Aorta (tissue), 5 donors: ENCODE results near the gene APC. TPM values are rescaled to one million over a fixed set of nuclear protein-coding genes. Genes with fewer than 3 reads are reported as not detected.

Experiments
- ATAC-seq: fragments of 200-7000 bp; cut with Tn5 transposase; one replicate; pipeline ENCODE4 v1.9.1; 2022; ENCODE audit warnings: moderate library complexity; ENCODE audit not compliant: low FRiP score
- DNase-seq, 2 donors: peaks; one replicate each; pipeline ENCODE4 v3.0.0-alpha.2; 2020
- H3K27ac ChIP-seq, 2 donors: one replicate each; pipeline ENCODE4 v1.5.1; 2013; ENCODE audit warnings: low read length in 2 of 2, mild to moderate bottlenecking in 2 of 2, moderate library complexity in 2 of 2, control low read depth in 1 of 2, inconsistent platforms in 1 of 2, low read depth in 1 of 2
- H3K27me3 ChIP-seq, 2 donors: one replicate each; pipeline ENCODE4 v1.6.1; 2013; ENCODE audit warnings: control low read depth in 1 of 2, low read length in 1 of 2, mild to moderate bottlenecking in 1 of 2, moderate library complexity in 1 of 2; ENCODE audit not compliant: insufficient read depth in 2 of 2, control insufficient read depth in 1 of 2
- H3K36me3 ChIP-seq, 2 donors: one replicate each; pipeline ENCODE4 v1.6.1; 2013; ENCODE audit warnings: control low read depth in 1 of 2, low read length in 1 of 2, mild to moderate bottlenecking in 1 of 2; ENCODE audit not compliant: insufficient read depth in 2 of 2, control insufficient read depth in 1 of 2
- H3K4me1 ChIP-seq, 2 donors: one replicate each; pipeline ENCODE4 v1.6.1; 2013; ENCODE audit warnings: low read length in 2 of 2, control low read depth in 1 of 2, mild to moderate bottlenecking in 1 of 2, moderate library complexity in 1 of 2; ENCODE audit not compliant: insufficient read depth in 2 of 2, control insufficient read depth in 1 of 2
- H3K4me3 ChIP-seq, 2 donors: one replicate each; pipeline ENCODE4 v1.5.1; 2013; ENCODE audit warnings: low read length in 2 of 2, control low read depth in 1 of 2, mild to moderate bottlenecking in 1 of 2
- H3K9me3 ChIP-seq: one replicate; pipeline ENCODE4 v1.6.1; 2013; ENCODE audit warnings: mild to moderate bottlenecking, low read length; ENCODE audit not compliant: control insufficient read depth
- WGBS, 2 donors: extraction: QIAGEN DNeasy Blood & Tissue Kit; methylation state at CpG; one replicate each; pipeline ENCODE4 v1.1.7; 2013; 5-methylcytosine and 5-hydroxymethylcytosine counted together
- intact Hi-C, 2 donors: fragments of 100-400 bp; cut with DNase I; formaldehyde crosslinking; loops; one replicate each; pipeline versions ENCODE4 v1.14.2 to v1.15.0; 2022
- polyA plus RNA-seq, 2 donors: library from polyadenylated mRNA; stranded (reverse); fragments of 200-250 nt; gene quantifications; one replicate each; pipeline ENCODE4 v1.2.3, GENCODE V29; 2013
- total RNA-seq, 2 donors: library from RNA; stranded (reverse); fragmentation: NEBNext Ultra II Directional; extraction: Animal tissue kit (Norgen Biotek cat#: 25700); gene quantifications; one replicate each; pipeline ENCODE4 v1.2.1, GENCODE V29; 2021
- donor health status: healthy with polysubstance abuse.
- donor health status: Bipolar disorder and iron deficiency.
- donor health status: DM: no; HTN: no; CAD: no.
- donor health status: DM: no; HTN: no; CAD: no.
- donor health status: DM: yes; HTN: yes; CAD: no.

The APC gene
- total and polyA plus RNA-seq, 4 donors, result 2.8 to 51.6 (median 28.2) TPM

- Histone ChIP-seq H3K27me3 (no peaks in the 10 kb centered on the region), H3K4me3 (no peak overlapping the region), H3K9me3 (no peaks in the 10 kb centered on the region), H3K4me1 (peaks cover 0 to 2% of the 10 kb centered on the region in 2 donors), H3K36me3 (no peaks in the 10 kb centered on the region), H3K27ac (no peak overlapping the region)
- WGBS, 2 donors, result 82 to 91% methylated on average over 2 of the region's 2 CpGs
- intact Hi-C loops, result loop anchor here in 1 of 2 donors (10.0 kb wide), 1 partner anchor 51 kb away; no protein-coding TSS in a partner anchor
- ATAC-seq (no peak), DNase-seq (no peak)
Measured at GRCh38 chr5:112755703-112756102, 18.0 kb downstream of the APC start.

GRCh38 chr5:112757468-112758208, 20.0 kb downstream of the APC start:
- 17 to 28% methylated on average over 3 of the region's 3 CpGs for WGBS, 2 donors
- no peaks in the 10 kb centered on the region for H3K9me3 ChIP-seq
- intact Hi-C loops, result loop anchor here (1.0 to 10.0 kb wide), 2 partner anchors 53 to 206 kb away; no protein-coding TSS in a partner anchor
- H3K4me3 ChIP-seq, result peak overlapping the region in 1 of 2 donors; percentile 34
- H3K4me1 ChIP-seq, result peaks cover 2% of the 10 kb centered on the region in 2 donors
- DNase-seq, result no peak
- no peak for ATAC-seq
- H3K27ac ChIP-seq, result peak overlapping the region in 1 of 2 donors; percentile 28
- H3K27me3 ChIP-seq, result no peaks in the 10 kb centered on the region
- no peaks in the 10 kb centered on the region for H3K36me3 ChIP-seq

- ATAC-seq, result no peak
- no peak overlapping the region for H3K27ac ChIP-seq
- no peak for DNase-seq
- intact Hi-C loops, result loop anchor here in 1 of 2 donors (10.0 kb wide), 1 partner anchor 54 kb away; no protein-coding TSS in a partner anchor
- peaks cover 0 to 2% of the 10 kb centered on the region in 2 donors for H3K4me1 ChIP-seq
- H3K9me3 ChIP-seq, result no peaks in the 10 kb centered on the region
- no peak overlapping the region for H3K4me3 ChIP-seq
- 88 to 92% methylated on average over 7 of the region's 7 CpGs for WGBS, 2 donors
- no peaks in the 10 kb centered on the region for H3K27me3 ChIP-seq
- no peaks in the 10 kb centered on the region for H3K36me3 ChIP-seq
Measured at GRCh38 chr5:112758676-112759075, 21.0 kb downstream of the APC start.

GRCh38 chr5:112762113-112762810, 24.6 kb downstream of the APC start:
- intact Hi-C loops, result no loop called here
- Histone ChIP-seq H3K4me3 (no peak overlapping the region), H3K27ac (no peak overlapping the region), H3K36me3 (no peaks in the 10 kb centered on the region), H3K4me1 (peaks cover 0 to 2% of the 10 kb centered on the region in 2 donors), H3K27me3 (no peaks in the 10 kb centered on the region), H3K9me3 (no peaks in the 10 kb centered on the region)
- no peak for DNase-seq
- ATAC-seq, result no peak
- 6 to 7% methylated on average over 1 of the region's 1 CpG for WGBS, 2 donors

GRCh38 chr5:112763165-112763564, 25.5 kb downstream of the APC start:
- no peaks in the 10 kb centered on the region for H3K27me3 ChIP-seq
- peaks cover 0 to 2% of the 10 kb centered on the region in 2 donors for H3K4me1 ChIP-seq
- H3K27ac ChIP-seq, result no peak overlapping the region
- 98 to 99% methylated on average over 1 of the region's 1 CpG for WGBS, 2 donors
- H3K36me3 ChIP-seq, result no peaks in the 10 kb centered on the region
- intact Hi-C loops, result no loop called here
- no peak overlapping the region for H3K4me3 ChIP-seq
- H3K9me3 ChIP-seq, result no peaks in the 10 kb centered on the region
- ATAC-seq (no peak), DNase-seq (no peak)

GRCh38 chr5:112772124-112772523, 34.4 kb downstream of the APC start:
- intact Hi-C loops, result no loop called here
- Histone ChIP-seq H3K36me3 (no peaks in the 10 kb centered on the region), H3K4me3 (no peak overlapping the region), H3K4me1 (no peaks in the 10 kb centered on the region), H3K9me3 (no peaks in the 10 kb centered on the region), H3K27me3 (no peaks in the 10 kb centered on the region), H3K27ac (no peak overlapping the region)
- ATAC-seq (no peak), DNase-seq (no peak)

- DNase-seq (no peak), ATAC-seq (no peak)
Measured at GRCh38 chr5:112776301-112776856, 38.7 kb downstream of the APC start.

GRCh38 chr5:112779531-112779930, 41.8 kb downstream of the APC start:
- Histone ChIP-seq H3K4me1 (no peaks in the 10 kb centered on the region), H3K27ac (no peak overlapping the region), H3K4me3 (no peak overlapping the region), H3K27me3 (no peaks in the 10 kb centered on the region), H3K9me3 (no peaks in the 10 kb centered on the region), H3K36me3 (no peaks in the 10 kb centered on the region)
- intact Hi-C loops, result no loop called here
- DNase-seq (no peak), ATAC-seq (no peak)

More at GRCh38 chr5:112776301-112776856, 38.7 kb downstream of the APC start:
- no peak overlapping the region for H3K27ac ChIP-seq
- intact Hi-C loops, result no loop called here
- 52 to 65% methylated on average over 3 of the region's 3 CpGs for WGBS, 2 donors
- H3K4me1 ChIP-seq, result no peaks in the 10 kb centered on the region
- H3K36me3 ChIP-seq, result no peaks in the 10 kb centered on the region
- H3K9me3 ChIP-seq, result no peaks in the 10 kb centered on the region
- no peaks in the 10 kb centered on the region for H3K27me3 ChIP-seq
- no peak overlapping the region for H3K4me3 ChIP-seq
